GM18861 (cell line): ENCODE data around the gene SULF2.
"Not testable (repeated sequence)": the region's sequence is repeated elsewhere in the genome, so short reads cannot be mapped to it uniquely, and the experiment has no call there.

Experiments
- ATAC-seq: cut with Tn5 transposase; IDR thresholded peaks from one replicate; pipeline ENCODE4 v1.9.1; 2021; ENCODE audit not compliant: unreplicated experiment

The SULF2 gene

GRCh38 chr20:47804972-47805371, 19.7 kb upstream of the SULF2 start:
- not testable (repeated sequence) for ATAC-seq

GRCh38 chr20:47804224-47804825, 19.0 kb upstream of the SULF2 start:
- ATAC-seq: not testable (repeated sequence)

GRCh38 chr20:47802975-47803374, 17.7 kb upstream of the SULF2 start:
- no peak for ATAC-seq

- ATAC-seq: no peak
Observed at GRCh38 chr20:47802226-47802920, 17.1 kb upstream of the SULF2 start.

GRCh38 chr20:47801759-47802158, 16.5 kb upstream of the SULF2 start:
- no peak for ATAC-seq

GRCh38 chr20:47801079-47801478, 15.8 kb upstream of the SULF2 start:
- ATAC-seq: no peak

- ATAC-seq: no peak
Observed at GRCh38 chr20:47800623-47801022, 15.3 kb upstream of the SULF2 start.

GRCh38 chr20:47799116-47799715, 13.9 kb upstream of the SULF2 start:
- ATAC-seq: no peak

GRCh38 chr20:47796971-47797370, 11.7 kb upstream of the SULF2 start:
- no peak for ATAC-seq

GRCh38 chr20:47795214-47795907, 10.1 kb upstream of the SULF2 start:
- ATAC-seq: no peak

- not testable (repeated sequence) for ATAC-seq
Observed at GRCh38 chr20:47794264-47794663, 9.0 kb upstream of the SULF2 start.

- ATAC-seq: no peak
Observed at GRCh38 chr20:47792021-47792618, 6.8 kb upstream of the SULF2 start.

- no peak for ATAC-seq
Observed at GRCh38 chr20:47791084-47791599, 5.9 kb upstream of the SULF2 start.

GRCh38 chr20:47790580-47790965, 5.3 kb upstream of the SULF2 start:
- ATAC-seq: no peak

- no peak for ATAC-seq
Observed at GRCh38 chr20:47789764-47790579, 4.7 kb upstream of the SULF2 start.

GRCh38 chr20:47789081-47789763, 3.9 kb upstream of the SULF2 start:
- ATAC-seq: no peak

GRCh38 chr20:47788741-47789080, 3.4 kb upstream of the SULF2 start:
- no peak for ATAC-seq

GRCh38 chr20:47786765-47787107, 1.5 kb upstream of the SULF2 start:
- ATAC-seq: no peak

- no peak for ATAC-seq
Observed at GRCh38 chr20:47785854-47786764, 828 bp upstream of the SULF2 start.
